K562 (cell line): ENCODE results near the gene DCAF11. TPM values are rescaled to one million over a fixed set of nuclear protein-coding genes. Genes with fewer than 3 reads are reported as not detected.

Experiments
- CREB3 ChIP-seq: fragments of 450-650 bp; conservative IDR thresholded peaks from 2 replicates; pipeline ENCODE4 v1.6.1; 2016; ENCODE audit warnings: missing genetic modification characterization, low read depth, mild to moderate bottlenecking, missing compliant biosample characterization, moderate library complexity
- GTF2B ChIP-seq: IDR thresholded peaks from 2 replicates; pipeline ENCODE4 v1.6.1; 2011; ENCODE audit not compliant: insufficient read length; ENCODE audit errors: extremely low read depth
- MEF2D ChIP-seq: conservative IDR thresholded peaks from 2 replicates; pipeline ENCODE4 v1.6.1; 2016; ENCODE audit warnings: low read depth, missing genetic modification characterization, missing compliant biosample characterization
- NEUROD1 ChIP-seq: fragments of 150-350 bp; IDR thresholded peaks from 2 replicates; pipeline ENCODE4 v1.6.1; 2014; ENCODE audit warnings: borderline replicate concordance, low read length, low read depth; ENCODE audit not compliant: partially characterized antibody
- PRPF4 ChIP-seq: fragments of 200-400 bp; formaldehyde crosslinking; IDR thresholded peaks from one replicate; pipeline ENCODE4 v1.6.1; 2017; ENCODE audit warnings: low read length, low read depth, mild to moderate bottlenecking; ENCODE audit not compliant: insufficient read depth, poor library complexity, severe bottlenecking
- SMARCB1 ChIP-seq: IDR thresholded peaks from 2 replicates; pipeline ENCODE4 v1.6.1; 2011; ENCODE audit warnings: improper control_type of control experiment, low read depth; ENCODE audit not compliant: insufficient read length
- TCF3 ChIP-seq: sonication (generic); formaldehyde crosslinking; IDR thresholded peaks from 2 replicates; pipeline ENCODE4 v1.4.0; 2020; ENCODE audit warnings: mild to moderate bottlenecking, missing genetic modification reagents
- USF1 ChIP-seq: sonication (generic); formaldehyde crosslinking; IDR thresholded peaks from 2 replicates; pipeline ENCODE4 v1.9.0; 2022; ENCODE audit warnings: mild to moderate bottlenecking, missing genetic modification reagents
- ZBTB26 ChIP-seq: fragments of 450-650 bp; formaldehyde crosslinking; IDR thresholded peaks from 2 replicates; pipeline ENCODE4 v1.4.0; 2022; ENCODE audit warnings: missing genetic modification characterization
- ZBTB5 ChIP-seq: fragments of 450-650 bp; IDR thresholded peaks from 2 replicates; pipeline ENCODE4 v1.6.1; 2017; ENCODE audit warnings: antibody characterized with exemption
- ZKSCAN8 ChIP-seq: fragments of 200-800 bp; sonication (Bioruptor generic); IDR thresholded peaks from 2 replicates; pipeline ENCODE4 v1.6.1; 2016; ENCODE audit warnings: missing genetic modification characterization, missing compliant biosample characterization
- polyA plus RNA-seq, 8 experiments: library from polyadenylated mRNA; depleted of rRNA in 4 of 8; stranded (reverse) in 5 of 8; unstranded in 3 of 8; fragments of >200 nt; fragmentation: Nextera tagmentation in 2 of 8; fragmentation: Illumina TruSeq in 1 of 8; extraction: Ambion mirVana in 2 of 8; extraction: Trizol in 1 of 8; gene quantifications; 2 replicates each; pipeline versions ENCODE4 v1.2.1 to v1.2.3, GENCODE V29; 2011 to 2014; ENCODE audit warnings: inconsistent platforms in 1 of 8, missing spikeins in 1 of 8
- total RNA-seq, 7 experiments: library from RNA; depleted of rRNA in 6 of 7; stranded (reverse); fragments of >200 nt in 6 of 7; fragmentation: Illumina TruSeq in 2 of 7; extraction: Trizol in 2 of 7; gene quantifications; 2 replicates each; pipeline versions ENCODE4 v1.2.1 to v1.2.3, GENCODE V29; 2011 to 2021; ENCODE audit warnings: low replicate concordance in 1 of 7
- TF ChIP-seq, protein P1 (sequence below), 3 experiments: IDR thresholded peaks in 2 of 3; conservative IDR thresholded peaks in 1 of 3; 2 replicates each; pipeline ENCODE4 v1.5.1; 2011 to 2012; ENCODE audit warnings: low read length in 3 of 3, mild to moderate bottlenecking in 3 of 3, control low read depth in 2 of 3, improper control_type of control experiment in 1 of 3, inconsistent platforms in 1 of 3, low read depth in 1 of 3, mixed read lengths in 1 of 3, moderate library complexity in 1 of 3; ENCODE audit not compliant: insufficient read depth in 2 of 3
- TF ChIP-seq, protein P2 (sequence below): fragments of 250-450 bp; sonication (Bioruptor Pico); IDR thresholded peaks from 2 replicates; pipeline ENCODE4 v1.5.0; 2021; ENCODE audit warnings: mild to moderate bottlenecking, borderline replicate concordance

Gene DCAF11
- total and polyA plus RNA-seq, 9 of the 15 experiments (the other 6 are each of a cell fraction or from before 2014, with no cell fraction given), result 8.5 to 46.2 (median 36.4) TPM

- TF ChIP-seq ZBTB26, result no peak
- TF ChIP-seq, protein P1, sequence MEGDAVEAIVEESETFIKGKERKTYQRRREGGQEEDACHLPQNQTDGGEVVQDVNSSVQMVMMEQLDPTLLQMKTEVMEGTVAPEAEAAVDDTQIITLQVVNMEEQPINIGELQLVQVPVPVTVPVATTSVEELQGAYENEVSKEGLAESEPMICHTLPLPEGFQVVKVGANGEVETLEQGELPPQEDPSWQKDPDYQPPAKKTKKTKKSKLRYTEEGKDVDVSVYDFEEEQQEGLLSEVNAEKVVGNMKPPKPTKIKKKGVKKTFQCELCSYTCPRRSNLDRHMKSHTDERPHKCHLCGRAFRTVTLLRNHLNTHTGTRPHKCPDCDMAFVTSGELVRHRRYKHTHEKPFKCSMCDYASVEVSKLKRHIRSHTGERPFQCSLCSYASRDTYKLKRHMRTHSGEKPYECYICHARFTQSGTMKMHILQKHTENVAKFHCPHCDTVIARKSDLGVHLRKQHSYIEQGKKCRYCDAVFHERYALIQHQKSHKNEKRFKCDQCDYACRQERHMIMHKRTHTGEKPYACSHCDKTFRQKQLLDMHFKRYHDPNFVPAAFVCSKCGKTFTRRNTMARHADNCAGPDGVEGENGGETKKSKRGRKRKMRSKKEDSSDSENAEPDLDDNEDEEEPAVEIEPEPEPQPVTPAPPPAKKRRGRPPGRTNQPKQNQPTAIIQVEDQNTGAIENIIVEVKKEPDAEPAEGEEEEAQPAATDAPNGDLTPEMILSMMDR (IDR thresholded peaks at IDR 0.05 in 2 of 3, conservative IDR thresholded peaks at IDR 0.05 in 1 of 3; ENCODE audit: insufficient read depth in 2 of 3, low read depth in 1 of 3, low read length in 3 of 3), result peak in 2 of 3 experiments; percentile 32 to 35; a peak in 2 of 6 replicates
- no peak for TF ChIP-seq SMARCB1
- TF ChIP-seq GTF2B, result no peak
- TF ChIP-seq USF1 (CRISPR knock-in tag), result peak; percentile 84
- TF ChIP-seq PRPF4, result no peak
- TF ChIP-seq ZKSCAN8 (CRISPR knock-in tag), result no peak
- TF ChIP-seq ZBTB5, result peak; percentile 98
- TF ChIP-seq MEF2D (tag), result no peak
- TF ChIP-seq, protein P2, sequence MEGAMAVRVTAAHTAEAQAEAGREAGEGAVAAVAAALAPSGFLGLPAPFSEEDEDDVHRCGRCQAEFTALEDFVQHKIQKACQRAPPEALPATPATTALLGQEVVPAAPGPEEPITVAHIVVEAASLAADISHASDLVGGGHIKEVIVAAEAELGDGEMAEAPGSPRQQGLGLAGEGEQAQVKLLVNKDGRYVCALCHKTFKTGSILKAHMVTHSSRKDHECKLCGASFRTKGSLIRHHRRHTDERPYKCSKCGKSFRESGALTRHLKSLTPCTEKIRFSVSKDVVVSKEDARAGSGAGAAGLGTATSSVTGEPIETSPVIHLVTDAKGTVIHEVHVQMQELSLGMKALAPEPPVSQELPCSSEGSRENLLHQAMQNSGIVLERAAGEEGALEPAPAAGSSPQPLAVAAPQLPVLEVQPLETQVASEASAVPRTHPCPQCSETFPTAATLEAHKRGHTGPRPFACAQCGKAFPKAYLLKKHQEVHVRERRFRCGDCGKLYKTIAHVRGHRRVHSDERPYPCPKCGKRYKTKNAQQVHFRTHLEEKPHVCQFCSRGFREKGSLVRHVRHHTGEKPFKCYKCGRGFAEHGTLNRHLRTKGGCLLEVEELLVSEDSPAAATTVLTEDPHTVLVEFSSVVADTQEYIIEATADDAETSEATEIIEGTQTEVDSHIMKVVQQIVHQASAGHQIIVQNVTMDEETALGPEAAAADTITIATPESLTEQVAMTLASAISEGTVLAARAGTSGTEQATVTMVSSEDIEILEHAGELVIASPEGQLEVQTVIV (CRISPR knock-in tag), result no peak
- TF ChIP-seq CREB3, result no peak
- TF ChIP-seq TCF3 (CRISPR knock-in tag), result no peak
- TF ChIP-seq NEUROD1, result peak; percentile 75
Observed at GRCh38 chr14:24141097-24141880, 26.7 kb downstream of the DCAF11 start, which contains the start of gene EMC9 (continued).
